GM18907 (cell line): ENCODE data around the gene NAT16.
"Not testable (repeated sequence)": the region's sequence is repeated elsewhere in the genome, so short reads cannot be mapped to it uniquely, and the experiment has no call there.

Source experiments
- ATAC-seq: cut with Tn5 transposase; IDR thresholded peaks from one replicate; pipeline ENCODE4 v1.9.1; 2021; ENCODE audit warnings: mild to moderate bottlenecking, moderate library complexity; ENCODE audit not compliant: unreplicated experiment

NAT16 gene

DNA sequence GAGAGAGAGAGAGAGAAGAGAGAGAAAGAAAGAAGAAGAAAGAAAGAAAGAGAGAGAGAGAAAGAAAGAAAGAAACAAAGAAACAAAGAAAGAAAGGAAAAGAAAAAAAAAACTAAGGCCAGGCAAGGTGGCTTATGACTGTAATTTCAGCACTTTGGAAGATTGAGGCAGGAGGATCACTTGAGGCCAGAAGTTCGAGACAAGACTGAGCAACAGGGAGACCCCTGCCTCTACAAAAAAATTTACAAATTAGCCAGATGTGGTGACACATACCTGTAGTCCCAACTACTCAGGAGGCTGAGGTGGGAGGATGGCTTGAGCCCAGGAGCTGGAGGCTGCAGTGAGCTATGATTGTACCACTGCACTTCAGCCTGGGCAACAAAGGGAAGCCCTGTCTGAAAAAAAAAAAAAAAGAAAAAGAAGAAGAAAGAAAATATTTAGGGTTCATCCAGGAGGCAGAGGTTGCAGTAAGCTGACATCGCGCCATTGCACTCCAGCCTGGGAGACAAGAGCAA is 50.4 kb downstream of the NAT16 start:
- no peak for ATAC-seq

DNA sequence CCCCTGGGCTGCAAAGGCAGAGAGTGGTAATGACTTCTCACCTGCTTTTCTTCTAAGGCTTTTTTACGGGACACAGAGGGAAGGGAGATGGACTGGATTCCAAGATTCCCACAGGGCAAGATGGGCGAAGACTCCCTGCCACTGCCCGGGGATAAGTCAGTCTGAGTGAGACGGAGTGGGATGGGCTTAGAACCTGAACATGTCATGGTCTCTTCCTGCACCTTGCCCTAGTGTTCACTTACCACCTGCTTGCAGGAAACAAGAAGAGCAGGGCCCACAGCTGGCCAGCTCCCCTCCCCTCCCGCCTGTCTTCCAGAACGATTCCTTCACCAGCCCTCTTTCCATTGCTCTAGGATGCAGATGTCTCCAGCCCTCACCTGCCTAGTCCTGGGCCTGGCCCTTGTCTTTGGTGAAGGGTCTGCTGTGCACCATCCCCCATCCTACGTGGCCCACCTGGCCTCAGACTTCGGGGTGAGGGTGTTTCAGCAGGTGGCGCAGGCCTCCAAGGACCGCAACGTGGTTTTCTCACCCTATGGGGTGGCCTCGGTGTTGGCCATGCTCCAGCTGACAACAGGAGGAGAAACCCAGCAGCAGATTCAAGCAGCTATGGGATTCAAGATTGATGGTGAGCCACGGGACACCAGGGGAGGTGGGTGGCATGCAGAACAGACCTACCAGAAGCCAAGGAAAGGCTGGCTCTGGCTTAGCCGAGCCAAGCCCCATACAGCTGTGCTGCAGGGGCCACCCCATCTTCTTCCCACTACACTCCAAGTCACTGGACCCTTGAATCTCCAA is 51.9 kb downstream of the NAT16 start:
- no peak for ATAC-seq

GRCh38 chr7:101127460-101128039 is 52.5 kb downstream of the NAT16 start:
- no peak for ATAC-seq

DNA sequence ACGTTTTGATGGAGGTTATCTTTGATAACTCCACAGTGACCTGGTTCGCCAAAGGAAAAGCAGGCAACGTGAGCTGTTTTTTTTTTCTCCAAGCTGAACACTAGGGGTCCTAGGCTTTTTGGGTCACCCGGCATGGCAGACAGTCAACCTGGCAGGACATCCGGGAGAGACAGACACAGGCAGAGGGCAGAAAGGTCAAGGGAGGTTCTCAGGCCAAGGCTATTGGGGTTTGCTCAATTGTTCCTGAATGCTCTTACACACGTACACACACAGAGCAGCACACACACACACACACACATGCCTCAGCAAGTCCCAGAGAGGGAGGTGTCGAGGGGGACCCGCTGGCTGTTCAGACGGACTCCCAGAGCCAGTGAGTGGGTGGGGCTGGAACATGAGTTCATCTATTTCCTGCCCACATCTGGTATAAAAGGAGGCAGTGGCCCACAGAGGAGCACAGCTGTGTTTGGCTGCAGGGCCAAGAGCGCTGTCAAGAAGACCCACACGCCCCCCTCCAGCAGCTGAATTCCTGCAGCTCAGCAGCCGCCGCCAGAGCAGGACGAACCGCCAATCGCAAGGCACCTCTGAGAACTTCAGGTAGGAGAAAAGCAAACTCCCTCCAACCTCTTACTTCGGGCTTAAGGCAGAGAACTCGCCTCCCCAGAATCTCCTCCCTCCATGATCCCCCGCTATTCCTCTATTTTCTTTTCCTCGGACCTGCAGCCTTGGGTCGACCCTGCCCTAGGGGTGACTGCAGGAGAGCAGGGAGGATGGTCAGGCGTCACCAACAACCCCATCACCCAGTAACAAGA is 53.2 kb downstream of the NAT16 start, which contains the start of gene SERPINE1:
Gene SERPINE1, plus strand, starts transcription at position 454 of the 809 bp plus-strand sequence. CDS start 1,290 bp downstream, outside the sequence.
- peak; percentile 60 for ATAC-seq

GRCh38 chr7:101125989-101126650 is 54.0 kb downstream of the NAT16 start:
- peak; percentile 72 for ATAC-seq

DNA sequence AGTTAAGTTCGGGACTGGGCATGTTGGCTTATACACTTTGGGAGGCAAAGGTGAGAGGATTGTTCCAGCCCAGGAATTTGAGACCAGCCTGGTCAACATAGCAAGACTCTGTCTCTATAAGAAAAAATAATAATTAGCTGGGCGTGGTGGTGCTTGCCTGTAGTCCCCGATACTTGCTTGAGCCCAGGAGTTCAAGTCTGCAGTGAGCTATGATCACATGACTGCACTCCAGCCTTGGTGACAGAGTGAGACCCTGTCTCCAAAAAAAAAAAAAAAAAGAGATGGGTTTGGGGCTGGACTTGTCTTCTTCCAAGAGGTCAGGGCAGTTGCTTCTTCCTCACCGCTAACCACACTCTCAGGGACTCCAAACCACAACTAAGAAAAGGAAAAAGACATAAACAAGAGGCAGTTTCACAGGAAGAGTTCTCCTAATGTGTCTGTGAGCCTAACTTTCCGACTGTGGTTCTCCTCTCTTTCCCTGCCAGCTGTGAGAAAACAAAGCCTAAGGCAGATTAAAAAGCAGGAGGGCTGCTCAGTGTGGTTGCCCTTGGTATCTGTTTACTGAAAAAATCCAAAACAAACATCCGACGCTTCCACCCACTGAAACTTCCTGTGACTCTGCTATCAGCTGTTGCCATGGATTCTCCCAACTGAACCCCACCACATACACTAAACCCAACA is 55.6 kb downstream of the NAT16 start:
- no peak for ATAC-seq

DNA sequence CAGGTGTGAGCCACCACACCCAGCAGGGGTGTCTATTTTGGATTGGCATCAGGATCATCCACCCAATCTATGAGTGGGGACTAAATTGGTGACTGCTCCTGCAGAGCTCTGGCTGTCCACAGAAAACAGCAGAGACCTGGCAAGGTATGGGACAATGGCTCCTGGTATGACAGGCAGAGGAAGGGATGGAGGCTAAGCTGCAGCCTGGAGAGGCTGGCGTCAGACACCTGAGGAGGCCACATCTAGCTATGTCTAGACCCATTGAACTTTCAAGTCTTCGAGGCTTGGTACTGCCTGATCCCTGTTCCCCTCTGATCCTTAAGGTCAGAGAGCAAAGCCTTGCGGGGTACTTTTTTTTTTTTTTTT is 56.4 kb downstream of the NAT16 start:
- ATAC-seq, result no peak

- ATAC-seq, result no peak
Measured at GRCh38 chr7:101122933-101123702, 57.0 kb downstream of the NAT16 start.

DNA sequence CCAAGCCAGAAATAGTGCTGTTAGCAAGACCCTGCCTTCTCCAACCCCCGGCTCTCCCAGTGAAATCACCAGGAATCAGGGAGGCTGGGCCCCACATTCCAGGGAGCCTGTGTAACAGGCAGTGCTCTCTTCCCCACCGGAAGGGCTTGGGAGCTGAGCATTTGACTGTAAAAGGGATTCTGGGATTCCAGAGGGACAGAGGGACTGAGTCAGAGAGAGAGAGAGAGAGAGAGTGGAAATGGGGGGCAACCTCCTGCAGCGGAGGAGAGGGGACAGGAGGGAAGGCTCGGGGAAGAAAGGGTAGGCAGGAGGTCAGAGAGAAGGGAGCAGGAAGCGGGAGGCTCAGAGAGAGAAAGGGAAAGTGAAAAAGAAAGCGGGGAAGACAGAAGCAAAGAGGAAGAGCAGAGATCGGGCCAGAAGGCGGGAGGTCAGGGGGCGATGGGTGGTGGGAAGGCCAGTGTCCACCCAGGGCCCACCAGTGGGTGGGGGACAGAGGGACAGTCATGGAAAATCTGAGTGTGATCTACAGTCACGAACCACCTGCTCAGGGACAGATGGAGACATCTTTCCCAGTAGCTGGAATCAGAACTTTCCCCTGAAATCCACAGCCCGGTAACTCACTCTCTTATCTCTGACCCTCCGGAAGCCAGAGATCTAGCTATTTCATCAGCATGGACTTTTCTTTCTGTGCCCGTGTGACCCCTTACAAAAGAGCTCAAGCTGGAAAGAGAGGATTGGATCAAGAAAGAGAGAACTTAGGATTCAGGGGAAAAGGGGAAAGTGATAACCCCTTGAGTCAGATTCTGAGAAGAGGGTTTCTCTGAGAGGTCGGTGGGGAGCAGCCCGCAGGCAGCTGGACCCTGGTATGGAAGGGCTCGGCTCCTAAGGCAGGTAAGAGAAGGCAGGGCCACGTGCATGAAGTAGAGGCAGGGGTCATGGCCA is 57.8 kb downstream of the NAT16 start:
- no peak for ATAC-seq

- ATAC-seq, result not testable (repeated sequence)
Measured at GRCh38 chr7:101121631-101121990, 58.5 kb downstream of the NAT16 start.
